Ammon's horn (tissue), 1 donor: ENCODE measurements around the gene IFNA2.
"Not testable (repeated sequence)": the region's sequence is repeated elsewhere in the genome, so short reads cannot be mapped to it uniquely, and the experiment has no call there.

Experiments used
- DNase-seq: peaks from one replicate; pipeline ENCODE4 v3.0.0-alpha.2; 2016; ENCODE audit warnings: low spot score

IFNA2 gene

GRCh38 chr9:21385131-21385670 is at the start of gene IFNA2:
IFNA2 (minus strand) TSS chr9:21385398; CDS start chr9:21385329, 69 bp downstream.
- DNase-seq: no peak

GRCh38 chr9:21435015-21435383 is 49.8 kb upstream of the IFNA2 start:
- not testable (repeated sequence) for DNase-seq

GRCh38 chr9:21434202-21435014 is 49.2 kb upstream of the IFNA2 start:
- peak; percentile 74 for DNase-seq

- no peak for DNase-seq
These were observed 47.7 kb upstream of the IFNA2 start for GRCh38 chr9:21432672-21433425.

- DNase-seq: no peak
These were observed 44.0 kb upstream of the IFNA2 start for GRCh38 chr9:21429191-21429590.

GRCh38 chr9:21428235-21428634 is 43.0 kb upstream of the IFNA2 start:
- no peak for DNase-seq

GRCh38 chr9:21415493-21416267 is 30.5 kb upstream of the IFNA2 start:
- DNase-seq: no peak

GRCh38 chr9:21414220-21414940 is 29.2 kb upstream of the IFNA2 start:
- no peak for DNase-seq

- peak; percentile 48 for DNase-seq
These were observed 28.4 kb upstream of the IFNA2 start for GRCh38 chr9:21413624-21414023.

GRCh38 chr9:21413151-21413550 is 28.0 kb upstream of the IFNA2 start:
- DNase-seq: no peak

GRCh38 chr9:21412107-21412506 is 26.9 kb upstream of the IFNA2 start:
- DNase-seq: no peak

GRCh38 chr9:21408817-21409216 is 23.6 kb upstream of the IFNA2 start, which contains the start of gene IFNA8:
IFNA8 (plus strand) TSS chr9:21409117; CDS start chr9:21409177, 60 bp downstream.
- no peak for DNase-seq

- DNase-seq: no peak
These were observed 18.9 kb upstream of the IFNA2 start for GRCh38 chr9:21404146-21404545.

- DNase-seq: peak; percentile 36
These were observed 17.4 kb upstream of the IFNA2 start for GRCh38 chr9:21402386-21403251.

GRCh38 chr9:21399956-21400355 is 14.8 kb upstream of the IFNA2 start:
- no peak for DNase-seq

- DNase-seq: no peak
These were observed 13.8 kb upstream of the IFNA2 start for GRCh38 chr9:21398955-21399489.

GRCh38 chr9:21395778-21396717 is 10.8 kb upstream of the IFNA2 start:
- peak; percentile 80 for DNase-seq

- no peak for DNase-seq
These were observed 7.1 kb upstream of the IFNA2 start for GRCh38 chr9:21392270-21392669.

- DNase-seq: no peak
These were observed 1.6 kb downstream of the IFNA2 start for GRCh38 chr9:21383627-21384026.
